Stimulated activated CD4-positive, alpha-beta T cell treated with anti-CD3 and anti-CD28 coated beads, Interleukin-4, amount 100 ng/mL, for 1 hour (primary cell): ENCODE measurements around the gene NTN4.
"Not testable (repeated sequence)": the region's sequence is repeated elsewhere in the genome, so short reads cannot be mapped to it uniquely, and the experiment has no call there.

Experiments used
- DNase-seq: peaks from one replicate; pipeline ENCODE4 v3.0.0-alpha.2; 2020

NTN4 gene

DNA sequence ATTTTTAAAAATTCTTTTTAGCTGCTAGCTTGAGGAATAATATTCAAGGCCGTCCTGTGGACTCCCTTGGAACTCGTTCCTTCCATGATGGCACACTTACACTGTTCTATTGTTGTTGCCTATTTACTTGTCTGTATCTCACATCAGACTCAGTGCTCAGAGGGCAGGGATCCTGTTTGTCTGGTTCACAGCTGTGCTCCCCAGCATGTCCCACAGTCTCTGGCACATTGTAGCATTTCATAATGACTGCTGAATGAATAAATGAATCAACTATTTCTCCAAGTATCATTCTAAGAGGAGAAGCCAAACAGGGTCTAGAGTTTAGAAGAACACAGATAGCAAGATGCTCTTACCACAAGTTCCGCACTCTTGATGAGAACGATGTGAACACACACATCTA is 48.0 kb downstream of the NTN4 start:
- DNase-seq = no peak

DNA sequence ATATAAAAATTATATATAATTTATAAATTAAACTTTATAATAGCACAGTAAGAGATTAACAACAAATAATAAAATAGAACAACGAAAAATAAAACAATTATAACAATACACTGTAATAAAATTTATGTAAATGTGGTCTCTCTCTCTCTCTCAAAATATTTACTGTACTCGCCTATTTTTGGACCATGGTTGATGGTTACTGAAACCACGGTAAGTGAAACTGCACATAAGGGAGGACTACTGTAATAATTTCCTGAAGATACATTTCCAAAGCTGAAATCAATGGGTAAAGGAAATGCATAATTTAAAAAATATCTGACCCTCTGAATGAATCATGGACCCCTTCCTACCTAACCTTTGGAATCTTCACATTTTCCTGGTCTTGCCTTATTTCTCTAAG is 48.9 kb downstream of the NTN4 start:
- DNase-seq = no peak

DNA sequence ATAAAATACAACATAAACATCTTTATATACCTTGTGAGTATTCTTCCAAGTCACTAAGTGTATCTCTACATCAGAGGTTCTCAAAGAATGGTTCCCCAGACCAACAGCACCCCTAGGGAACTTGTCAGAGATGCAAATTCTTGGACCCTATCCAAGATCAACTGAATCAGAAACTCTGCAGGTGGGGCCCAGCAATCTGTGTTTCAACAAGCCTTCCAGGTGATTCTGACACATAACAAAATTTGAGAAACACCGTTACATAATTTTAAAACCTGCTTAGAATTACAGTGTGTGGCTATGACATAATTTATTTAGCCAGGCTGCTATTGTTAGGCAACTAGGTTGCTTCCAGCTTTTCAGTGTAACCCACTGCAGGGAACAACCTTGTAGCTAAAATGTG is 49.8 kb downstream of the NTN4 start:
- no peak for DNase-seq

DNA sequence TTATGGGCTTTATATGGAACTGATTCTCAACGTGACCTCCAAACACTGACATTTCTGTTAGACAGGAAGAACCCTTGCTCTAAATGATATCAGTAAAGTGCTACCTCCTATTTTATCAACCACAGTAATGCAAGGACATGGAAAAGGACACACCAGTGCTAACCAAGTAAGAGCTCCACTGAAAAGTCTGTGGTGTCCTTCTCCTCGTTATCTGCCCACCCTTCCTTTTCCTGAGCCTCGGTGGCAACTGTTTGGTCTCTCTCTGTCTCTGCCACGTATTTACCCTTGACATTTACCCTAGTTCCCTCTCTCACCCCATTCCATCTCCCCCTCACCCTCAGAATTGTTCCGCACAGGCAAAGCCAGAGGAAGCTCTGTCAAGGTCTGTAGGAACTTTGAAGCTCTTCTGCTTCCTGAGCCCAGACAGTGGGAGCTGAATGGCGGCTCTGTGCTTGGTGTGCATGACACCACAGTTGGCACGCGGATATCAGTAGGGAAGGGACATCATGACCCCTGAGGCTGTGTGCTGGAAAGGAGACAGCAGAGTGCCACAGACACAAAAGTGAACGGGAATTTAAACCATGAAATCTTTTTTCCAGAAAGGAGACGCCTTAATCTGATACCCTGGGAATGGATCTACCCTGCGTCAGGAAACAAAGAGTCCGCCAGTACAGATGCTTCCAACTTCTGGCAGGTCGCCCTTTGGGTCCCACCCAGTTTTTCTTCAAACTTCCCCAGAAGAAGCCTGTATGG is 50.8 kb downstream of the NTN4 start:
- DNase-seq = no peak

DNA sequence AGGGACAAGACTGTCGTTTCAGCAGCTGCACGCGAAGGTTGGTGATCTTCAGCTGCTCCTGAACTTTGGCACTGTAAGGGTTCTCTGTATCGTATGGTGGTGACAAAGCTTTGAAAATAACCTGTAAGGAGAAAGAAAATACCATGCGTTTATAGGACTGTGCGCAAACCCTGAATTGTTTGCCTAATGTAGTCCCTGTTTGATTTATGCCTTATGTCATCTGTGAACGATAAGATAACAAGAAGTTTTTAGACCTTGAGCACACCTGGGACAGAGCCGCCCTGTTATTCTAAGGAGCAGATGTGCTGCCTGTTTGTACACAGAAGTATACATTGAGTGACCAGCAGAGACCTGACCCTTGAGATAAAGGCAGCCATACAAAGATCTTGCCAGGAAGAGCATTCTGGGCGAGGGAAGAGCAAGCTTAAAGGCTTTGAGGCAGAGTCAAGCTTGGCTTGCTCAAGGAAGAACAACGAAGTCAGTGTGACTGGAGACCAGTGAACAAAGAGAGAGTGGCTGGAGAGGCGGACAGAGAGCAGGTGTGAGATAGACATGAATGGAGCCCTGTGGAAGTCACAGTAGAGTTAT is 52.4 kb downstream of the NTN4 start:
- no peak for DNase-seq

DNA sequence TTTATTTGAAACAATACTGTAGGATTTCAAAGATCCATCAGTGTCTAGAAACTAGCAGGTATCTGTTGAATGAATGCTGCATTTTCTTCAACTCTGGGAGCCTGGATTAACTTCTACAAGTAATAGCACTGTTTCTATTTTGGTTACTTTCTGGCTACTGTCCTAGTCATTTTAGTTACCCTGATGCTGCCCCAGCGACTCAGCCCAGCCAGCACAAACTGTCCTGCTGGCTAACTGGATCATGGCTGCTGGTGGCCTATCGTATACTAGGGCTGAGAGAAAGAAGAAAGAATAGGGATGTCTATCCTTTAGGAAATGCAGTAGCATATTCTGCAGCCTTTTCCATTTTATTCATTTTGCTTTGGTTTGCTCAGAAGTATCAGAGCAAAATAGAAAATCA is 53.9 kb downstream of the NTN4 start:
- DNase-seq = no peak

DNA sequence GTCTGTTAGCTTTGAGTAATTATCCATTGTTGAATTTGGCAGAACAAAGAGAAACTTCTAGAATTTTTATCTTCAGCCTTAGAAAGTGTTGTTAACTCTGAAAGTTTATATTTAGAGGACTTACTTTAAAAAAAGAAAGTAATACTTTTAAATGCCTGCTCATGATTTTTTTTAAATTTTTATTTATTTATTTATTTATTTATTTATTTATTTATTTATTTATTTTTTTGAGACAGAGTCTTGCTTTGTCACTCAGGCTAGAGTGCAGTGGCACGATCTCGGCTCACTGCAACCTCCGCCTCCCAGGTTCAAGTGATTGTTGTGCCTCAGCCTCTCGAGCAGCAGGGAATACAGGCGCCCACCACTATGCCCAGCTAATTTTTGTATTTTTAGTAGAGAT is 54.8 kb downstream of the NTN4 start:
- not testable (repeated sequence) for DNase-seq

DNA sequence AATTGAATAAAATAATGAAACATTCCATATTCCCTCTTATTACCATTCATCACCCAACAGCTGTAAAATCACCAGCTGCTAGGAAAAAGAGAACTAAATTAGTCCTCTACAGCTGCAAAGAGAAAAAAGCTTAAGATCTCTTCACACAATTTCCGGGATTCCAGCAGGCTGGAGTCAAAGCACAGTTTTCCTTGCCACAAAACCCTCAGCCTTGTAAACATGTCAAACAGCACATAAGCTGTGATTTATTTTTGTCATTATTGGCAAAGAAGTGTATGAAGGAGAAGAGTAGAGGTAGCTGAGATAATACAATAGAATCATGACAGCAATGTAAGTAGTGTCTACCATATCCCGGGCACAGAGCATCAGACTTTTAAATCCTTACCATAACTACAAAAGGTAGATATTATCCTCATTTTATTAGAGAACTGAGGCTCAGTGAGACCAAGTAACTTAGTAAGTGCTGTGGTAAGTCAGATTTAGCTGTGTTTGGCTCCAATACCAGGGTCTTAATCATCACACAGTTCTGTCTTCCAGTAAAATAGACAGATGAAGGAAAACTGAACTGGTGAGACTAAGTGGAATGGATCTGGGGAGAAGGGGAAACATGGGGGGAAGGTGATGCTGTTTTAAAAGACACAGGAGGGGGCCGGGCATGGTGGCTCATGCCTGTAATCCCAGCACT is 57.3 kb downstream of the NTN4 start:
- DNase-seq = no peak

DNA sequence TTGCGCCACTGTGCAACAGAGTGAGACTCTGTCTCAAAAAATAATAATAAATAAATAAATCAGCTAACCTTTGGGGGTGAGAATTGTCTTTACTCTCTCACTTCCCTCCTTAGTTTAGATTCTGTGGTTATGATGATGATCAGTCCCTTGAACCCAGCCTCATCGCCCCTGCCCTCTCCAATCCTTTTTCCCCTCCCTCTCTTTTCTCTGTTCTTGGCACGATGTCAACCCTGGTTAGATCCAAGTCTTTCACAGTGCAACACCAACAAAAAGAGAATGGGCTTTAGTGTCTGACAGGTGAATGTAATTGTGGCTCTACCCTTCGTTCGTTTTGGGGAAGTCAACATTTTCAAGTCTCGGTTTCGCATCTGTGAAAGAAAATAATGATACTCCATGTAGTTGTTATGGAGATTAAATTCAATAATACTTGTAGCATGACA is 59.0 kb downstream of the NTN4 start:
- no peak for DNase-seq

DNA sequence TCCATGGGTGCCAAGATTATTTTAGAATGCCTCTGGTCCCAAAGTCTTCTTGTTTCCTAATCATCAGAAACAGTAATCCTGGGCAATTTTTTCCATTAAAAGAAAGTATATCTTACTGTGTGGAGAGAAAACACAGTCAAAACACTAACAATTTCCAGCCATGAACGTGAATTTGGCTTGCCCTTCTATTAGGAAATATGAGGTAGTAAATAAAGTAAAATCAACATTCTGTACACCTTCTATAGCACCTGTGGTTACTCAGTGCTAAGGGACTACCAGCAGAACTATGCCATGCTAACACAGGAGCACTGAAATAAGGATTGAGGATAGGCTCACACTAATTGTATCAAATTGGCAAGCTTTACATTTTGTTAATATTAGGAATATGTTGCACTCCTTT is 60.1 kb downstream of the NTN4 start:
- DNase-seq = no peak

DNA sequence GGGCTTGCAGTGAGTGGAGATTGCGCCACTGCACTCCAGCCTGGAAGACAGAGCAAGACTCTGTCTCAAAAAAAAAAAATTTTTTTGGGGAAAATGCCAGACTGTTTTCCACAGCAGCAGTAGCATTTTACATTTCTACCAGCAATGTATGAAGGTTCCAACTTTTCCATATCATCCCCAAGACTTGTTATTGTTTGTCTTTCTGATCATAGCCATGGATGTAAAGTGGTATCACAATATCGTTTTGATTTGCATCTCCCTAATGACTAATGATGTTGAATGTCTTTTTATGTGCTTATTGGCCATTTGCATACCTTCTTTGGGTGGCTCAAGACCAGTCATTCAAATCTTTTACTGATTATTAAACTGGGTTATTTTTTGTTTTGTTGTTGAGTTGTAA is 63.7 kb downstream of the NTN4 start:
- DNase-seq = no peak

DNA sequence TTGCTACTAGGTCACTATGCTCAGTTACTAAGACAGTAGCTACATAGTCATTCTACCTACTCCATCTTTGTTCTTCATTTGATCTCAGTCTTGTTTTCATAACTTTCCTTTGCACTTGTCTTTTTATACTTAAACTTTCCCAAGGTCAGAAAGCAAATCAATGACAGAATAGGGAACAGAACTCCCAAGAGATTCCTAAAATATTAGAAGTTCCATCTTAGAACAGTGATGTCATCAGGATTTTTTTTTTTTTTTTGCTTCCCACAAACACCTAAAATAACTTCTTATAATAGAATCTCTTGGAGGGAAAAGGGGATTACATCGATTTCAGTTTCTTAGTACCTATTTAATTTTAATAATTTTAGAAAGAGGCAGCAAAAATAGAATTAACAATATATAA is 65.8 kb downstream of the NTN4 start:
- no peak for DNase-seq

DNA sequence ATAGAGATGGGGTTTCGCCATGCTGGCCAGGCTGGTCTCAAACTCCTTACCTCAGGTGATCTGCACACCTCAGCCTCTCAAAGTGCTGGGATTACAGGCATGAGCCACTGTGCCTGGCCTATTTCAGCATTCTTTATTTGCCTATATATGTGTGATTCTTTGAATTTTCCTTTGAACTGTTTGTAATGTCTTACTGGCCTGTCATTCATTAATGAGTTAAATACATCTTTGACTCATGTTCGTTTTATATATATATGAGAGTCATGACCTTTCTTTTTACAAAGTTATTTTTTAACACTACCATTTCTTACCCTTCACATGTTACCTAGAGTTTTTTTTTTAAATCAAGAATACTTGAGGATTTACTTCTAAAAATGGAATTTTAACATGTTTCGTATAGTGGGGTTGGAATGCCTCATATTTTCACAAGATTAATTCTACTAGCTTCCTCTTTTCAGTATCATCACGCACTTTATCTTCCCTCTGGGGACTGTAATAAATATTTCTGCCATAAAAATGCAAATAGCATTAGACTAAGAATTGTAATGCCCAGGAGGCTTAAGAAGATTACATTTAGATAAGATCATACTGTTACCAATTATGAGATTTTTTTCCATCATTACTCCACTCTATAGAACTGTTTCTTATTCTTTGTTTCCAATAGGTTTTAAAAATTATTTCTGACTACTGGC is 66.7 kb downstream of the NTN4 start:
- DNase-seq = no peak

DNA sequence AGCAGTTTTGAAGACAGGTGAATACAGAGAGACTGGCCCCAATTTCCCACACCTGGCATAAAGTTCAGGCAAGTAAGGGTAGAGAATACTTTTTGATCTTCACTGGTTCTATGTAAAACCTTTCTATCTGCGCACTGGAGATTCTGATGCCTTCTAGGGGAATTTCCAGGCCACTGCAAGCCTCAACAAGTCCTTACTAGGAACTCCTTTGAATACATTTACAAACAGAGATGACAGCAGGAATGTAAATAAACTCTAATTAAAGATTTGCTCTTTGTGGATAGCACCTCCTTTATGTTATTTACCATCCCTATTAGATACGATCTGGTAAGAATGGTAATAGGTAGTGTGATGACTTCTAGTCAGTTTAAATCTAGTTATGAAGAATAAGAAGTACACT is 69.2 kb downstream of the NTN4 start:
- DNase-seq = no peak

DNA sequence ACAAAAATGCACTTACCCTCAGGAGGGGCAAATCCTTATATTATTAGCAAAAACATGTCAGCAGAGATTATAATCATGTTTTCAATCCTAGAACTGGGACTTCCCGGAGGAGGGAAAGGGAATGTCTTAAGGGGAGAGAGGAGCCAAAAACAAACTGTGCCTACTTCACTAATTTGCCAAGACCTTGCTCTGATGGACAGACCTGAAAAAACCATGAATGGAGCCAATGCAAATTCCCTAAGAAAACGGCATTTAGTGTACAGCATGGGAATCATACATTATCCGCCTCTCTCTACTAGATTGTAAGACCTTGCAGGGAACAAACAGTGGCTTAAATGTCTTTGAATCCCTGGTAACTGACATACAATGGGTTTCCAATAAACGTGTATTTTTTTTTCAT is 70.4 kb downstream of the NTN4 start:
- no peak for DNase-seq

DNA sequence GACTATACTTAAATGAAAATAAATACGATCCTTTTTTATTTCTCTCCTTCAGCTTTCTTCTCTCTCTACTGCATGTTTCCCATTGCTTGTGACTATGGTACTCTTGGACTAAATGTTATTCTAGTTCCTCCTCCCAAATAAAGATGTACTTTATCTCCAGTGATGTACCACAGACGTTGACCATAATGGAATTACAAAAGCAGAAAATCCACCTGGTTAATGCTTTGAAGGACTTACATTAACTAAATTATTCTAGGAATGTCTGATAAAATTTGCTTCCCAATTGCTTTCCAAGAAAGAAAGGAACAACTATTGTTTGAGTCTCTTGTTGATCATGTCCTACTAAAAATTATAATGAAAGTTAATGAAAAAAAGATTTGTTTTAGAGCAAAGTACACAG is 71.8 kb downstream of the NTN4 start:
- no peak for DNase-seq

DNA sequence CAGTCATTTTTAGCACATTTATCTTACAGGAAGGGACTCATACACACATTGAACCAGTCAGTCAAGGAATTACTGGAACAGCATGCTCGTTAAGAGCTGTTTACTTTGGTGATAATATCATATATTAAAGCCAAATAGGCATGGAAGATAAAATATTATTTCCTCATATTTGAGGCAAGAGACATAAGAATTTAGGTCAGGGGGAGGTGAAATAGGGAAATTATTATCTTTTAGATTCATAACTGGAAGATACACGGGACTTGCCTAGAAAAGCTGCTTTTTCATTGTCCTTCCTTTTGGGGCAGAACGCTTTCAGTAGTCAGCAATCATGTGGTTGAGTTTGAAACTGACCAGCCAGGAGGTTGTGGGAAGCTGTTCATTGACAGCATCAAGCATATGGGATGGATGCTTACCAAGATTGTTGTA is 72.5 kb downstream of the NTN4 start:
- DNase-seq = no peak

DNA sequence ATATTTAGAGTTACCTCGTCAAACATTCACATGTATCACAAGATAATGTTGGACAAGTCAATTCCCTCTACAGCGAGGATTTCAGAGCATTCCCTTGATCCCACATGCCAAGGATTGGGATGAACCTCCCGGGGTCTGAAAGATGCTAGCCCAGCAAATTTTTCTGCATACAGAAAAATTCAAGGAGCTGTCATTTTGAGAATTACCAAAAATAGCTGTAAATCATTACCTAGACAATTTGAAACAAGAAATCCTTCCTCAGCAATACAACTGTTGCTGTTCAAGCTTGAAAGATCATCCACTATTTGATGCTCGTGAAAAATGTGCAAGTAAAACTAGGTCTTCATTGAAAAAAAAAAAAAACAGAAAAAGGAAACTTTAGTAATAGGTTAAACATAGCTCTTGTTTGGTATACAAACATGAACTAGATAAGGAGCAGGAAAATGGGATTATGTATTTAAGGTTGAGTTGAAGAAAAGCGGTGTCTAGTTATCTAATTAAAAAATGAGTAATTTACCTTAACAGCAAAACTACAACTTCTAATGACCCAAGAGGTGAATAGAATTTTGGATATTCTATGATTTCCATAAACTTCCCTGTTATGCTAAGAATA is 73.1 kb downstream of the NTN4 start:
- no peak for DNase-seq

DNA sequence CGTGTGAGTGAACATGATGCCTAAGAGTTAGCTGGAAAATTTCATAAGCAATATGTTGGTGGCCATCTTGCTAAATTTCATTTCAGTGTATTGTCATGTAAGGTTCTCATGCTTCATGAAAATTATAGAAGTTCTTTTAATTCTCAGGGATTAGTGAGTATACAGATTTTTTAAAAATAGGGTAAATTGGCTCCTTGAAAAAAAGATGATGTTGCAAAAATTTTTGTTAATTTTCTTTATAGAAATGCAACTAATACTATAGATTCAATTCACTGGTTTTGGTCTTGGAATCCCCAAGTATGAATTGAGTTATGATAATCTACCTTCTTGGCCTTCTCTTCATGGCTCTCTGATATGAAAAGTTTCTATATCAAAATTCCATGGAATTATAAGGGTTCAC is 75.4 kb downstream of the NTN4 start:
- DNase-seq = no peak

DNA sequence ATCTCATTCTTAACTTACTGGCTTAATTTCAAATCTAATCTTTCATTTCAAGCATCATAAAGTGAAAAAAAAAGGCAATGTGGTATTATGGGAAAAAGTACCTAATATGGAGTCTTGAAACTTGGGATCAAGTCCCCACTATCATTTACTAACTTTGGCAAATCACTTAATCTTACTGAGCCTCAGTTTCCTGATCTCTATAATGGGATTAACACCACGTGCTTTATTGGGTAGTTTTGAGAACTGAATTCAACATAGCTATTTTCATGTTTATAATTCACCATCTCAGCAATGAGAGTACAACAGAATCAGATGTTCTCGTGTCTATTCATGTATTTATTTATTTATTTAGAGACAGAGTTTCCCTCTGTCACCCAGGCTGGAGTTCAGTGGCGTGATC is 78.3 kb downstream of the NTN4 start:
- no peak for DNase-seq

DNA sequence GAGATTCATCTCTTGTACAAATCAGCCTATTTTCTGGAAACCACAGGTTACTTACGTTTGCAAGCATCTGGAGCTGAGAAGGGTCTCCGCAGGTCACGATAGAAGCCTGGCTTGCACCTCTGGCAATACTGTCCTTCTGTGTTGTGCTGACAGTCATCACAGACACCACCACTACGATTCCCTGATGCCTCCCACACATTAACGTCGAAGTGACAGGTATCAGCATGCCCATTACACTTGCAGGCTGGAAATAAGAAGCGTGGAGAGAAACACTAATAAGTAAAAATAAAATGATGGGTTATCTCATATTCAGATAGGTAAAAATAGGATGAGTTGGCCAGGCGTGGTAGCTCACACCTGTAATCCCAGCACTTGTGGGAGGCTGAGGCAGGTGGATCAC is 80.2 kb downstream of the NTN4 start:
- no peak for DNase-seq

DNA sequence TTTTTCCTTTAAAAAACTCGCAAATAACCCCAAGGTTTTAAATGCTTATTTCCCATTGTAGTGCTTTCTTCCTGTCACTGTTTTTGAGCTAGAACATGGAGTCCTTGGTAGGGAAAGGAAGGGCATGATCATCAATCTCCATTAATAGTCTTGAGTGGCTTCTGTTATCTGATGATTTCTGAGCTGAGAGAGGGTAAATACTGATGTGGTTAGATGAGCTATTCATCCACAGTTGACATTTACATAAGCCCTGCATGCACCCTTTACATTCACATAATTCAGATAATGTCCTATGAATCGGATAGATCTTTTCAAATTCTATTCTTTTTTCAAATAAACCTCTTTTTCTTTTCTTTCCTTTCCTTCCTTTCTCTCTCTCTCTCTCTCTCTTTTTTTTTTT is 81.4 kb downstream of the NTN4 start:
- no peak for DNase-seq

DNA sequence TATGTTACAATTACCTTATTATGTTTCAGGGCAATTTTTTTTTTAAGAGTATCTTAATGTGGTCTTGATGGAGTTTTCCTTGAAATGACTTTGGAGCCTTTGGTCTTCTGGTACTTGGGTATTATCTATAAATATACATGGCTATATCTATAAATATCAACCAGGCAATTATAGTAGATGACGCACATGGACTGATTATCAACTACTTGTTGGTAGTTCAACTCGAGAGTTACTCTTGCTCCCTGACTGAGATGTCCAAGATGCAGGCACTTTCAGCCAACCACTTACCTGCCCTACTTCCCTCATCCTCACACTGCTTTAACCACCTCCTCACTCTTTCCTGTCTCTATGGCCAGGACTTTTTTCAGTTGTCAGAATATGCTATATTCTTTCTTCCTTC is 85.4 kb downstream of the NTN4 start:
- no peak for DNase-seq
